Measurements from ENCODE around the gene PRKG1.

- no peak for TF ChIP-seq CTCF (IDR thresholded peaks at IDR 0.05)
- no peak for TF ChIP-seq TEAD4 (CRISPR knock-in tag; IDR thresholded peaks at IDR 0.05)
- no peak for TF ChIP-seq USF2 (CRISPR knock-in tag; IDR thresholded peaks at IDR 0.05)
- TF ChIP-seq MYBL2 (CRISPR knock-in tag; IDR thresholded peaks at IDR 0.05) = no peak
- no peak for TF ChIP-seq ZNF423 (CRISPR knock-in tag; IDR thresholded peaks at IDR 0.05)
- no peak for TF ChIP-seq ARID4B (CRISPR knock-in tag; IDR thresholded peaks at IDR 0.05; ENCODE audit: borderline replicate concordance)
- TF ChIP-seq NR3C1 (CRISPR knock-in tag; conservative IDR thresholded peaks at IDR 0.05; ENCODE audit: low read depth) = no peak
- no peak for TF ChIP-seq JUN (CRISPR knock-in tag; IDR thresholded peaks at IDR 0.05)
- TF ChIP-seq CREB1 (CRISPR knock-in tag; IDR thresholded peaks at IDR 0.05) = no peak
- no peak for TF ChIP-seq FOXP4 (CRISPR knock-in tag; IDR thresholded peaks at IDR 0.05)
- TF ChIP-seq CDX4 (CRISPR knock-in tag; IDR thresholded peaks at IDR 0.05; ENCODE audit: borderline replicate concordance) = no peak
- TF ChIP-seq IRF2 (CRISPR knock-in tag; IDR thresholded peaks at IDR 0.05; ENCODE audit: borderline replicate concordance, low read depth) = no peak
- no peak for TF ChIP-seq ATF3 (CRISPR knock-in tag; conservative IDR thresholded peaks at IDR 0.05)
- TF ChIP-seq ZNF121 (CRISPR knock-in tag; IDR thresholded peaks at IDR 0.05) = no peak
These were observed 397.9 kb downstream of the PRKG1 start for GRCh38 chr10:51472154-51472553.

Measured in WTC11 (cell line).